ENCODE data around the gene CYBA. TPM values are rescaled to one million over a fixed set of nuclear protein-coding genes. Genes with fewer than 3 reads are reported as not detected.
"Not testable (repeated sequence)": the region's sequence is repeated elsewhere in the genome, so short reads cannot be mapped to it uniquely, and the experiment has no call there.

Gene CYBA
- total and polyA plus RNA-seq, 2 donors (not counting 1 experiment from before 2014, with no cell fraction given) = 701 to 1,336 TPM

- peaks cover 14% of the 10 kb centered on the region for H3K79me2 ChIP-seq (ENCODE audit: control insufficient read depth, insufficient read depth, low read length)
- H2AFZ ChIP-seq (ENCODE audit: insufficient read depth, low read depth, low read length, poor library complexity, severe bottlenecking) = no peak overlapping the region
- H3K27me3 ChIP-seq (replicated peaks in 1 of 4; ENCODE audit: control extremely low read depth in 1 of 4, control insufficient read depth in 3 of 4, insufficient read depth in 4 of 4, low read length in 3 of 4) = no peaks in the 10 kb centered on the region
- no peaks in the 10 kb centered on the region for H3K4me1 ChIP-seq (ENCODE audit: control insufficient read depth in 2 of 2, insufficient read depth in 2 of 2, low read length in 2 of 2)
- no peaks in the 10 kb centered on the region for H3K4me1 Mint-ChIP-seq
- H3K27ac Mint-ChIP-seq = no peak overlapping the region
- H3K4me3 ChIP-seq (ENCODE audit: control extremely low read depth in 1 of 5, extremely low read depth in 1 of 5, insufficient read depth in 1 of 5, low read depth in 2 of 5, low read length in 4 of 5) = no peak overlapping the region
- H3K27ac ChIP-seq (ENCODE audit: low read length in 2 of 2) = no peak overlapping the region
- H3K27me3 Mint-ChIP-seq = no peaks in the 10 kb centered on the region
- TF ChIP-seq CTCF (IDR thresholded peaks at IDR 0.05) = no peak
- TF ChIP-seq EZH2 (IDR thresholded peaks at IDR 0.05; ENCODE audit: borderline replicate concordance, insufficient read depth, low read depth, low read length, poor library complexity, severe bottlenecking) = no peak
- DNase-seq (no peak), ATAC-seq (ENCODE audit: low read depth) (no peak)
- peaks cover 11% of the 10 kb centered on the region for H4K20me1 ChIP-seq (ENCODE audit: control insufficient read depth, insufficient read depth, low read length, poor library complexity, severe bottlenecking)
- H3K9me3 Mint-ChIP-seq (ENCODE audit: insufficient read depth) = no peaks in the 10 kb centered on the region
- ChIA-PET CTCF (interaction anchor here (1.5 kb wide), 1 partner anchor 19 kb away, joined by 3 read pairs; no protein-coding TSS in a partner anchor), POLR2A (interaction anchor here (0.7 kb wide), 1 partner anchor 1341 kb away, joined by 4 read pairs; no protein-coding TSS in a partner anchor)
- H3K9ac ChIP-seq (ENCODE audit: low read length) = no peak overlapping the region
- H3K4me2 ChIP-seq (replicated peaks; ENCODE audit: low read depth, low read length, poor library complexity, severe bottlenecking) = no peak overlapping the region
- H3K36me3 ChIP-seq (replicated peaks in 1 of 2; ENCODE audit: control extremely low read depth in 1 of 2, control insufficient read depth in 1 of 2, extremely low read depth in 1 of 2, insufficient read depth in 2 of 2, low read length in 1 of 2) = peaks cover 0 to 8% of the 10 kb centered on the region in 2 experiments
- no peak overlapping the region for H3K4me3 Mint-ChIP-seq
- intact Hi-C loops (cut with micrococcal nuclease) = no loop called here
- 94% methylated on average over 23 of the region's 23 CpGs for WGBS (ENCODE audit: insufficient coverage)
- no peaks in the 10 kb centered on the region for H3K9me3 ChIP-seq (ENCODE audit: control extremely low read depth in 1 of 3, control insufficient read depth in 2 of 3, insufficient read depth in 1 of 3, low read length in 2 of 3)
Observed at GRCh38 chr16:88671806-88672205, 21.0 kb upstream of the CYBA start.

GRCh38 chr16:88669980-88670379, 19.1 kb upstream of the CYBA start:
- no peak for TF ChIP-seq CTCF (IDR thresholded peaks at IDR 0.05)
- no peak for TF ChIP-seq EZH2 (IDR thresholded peaks at IDR 0.05; ENCODE audit: borderline replicate concordance, insufficient read depth, low read depth, low read length, poor library complexity, severe bottlenecking)
- no peak overlapping the region for H3K27ac Mint-ChIP-seq
- H3K27me3 Mint-ChIP-seq = no peaks in the 10 kb centered on the region
- ATAC-seq (ENCODE audit: low read depth) = no peak
- H3K36me3 ChIP-seq (replicated peaks in 1 of 2; ENCODE audit: control extremely low read depth in 1 of 2, control insufficient read depth in 1 of 2, extremely low read depth in 1 of 2, insufficient read depth in 2 of 2, low read length in 1 of 2) = no peaks in the 10 kb centered on the region
- CTCF ChIA-PET = no interaction called here
- H3K27me3 ChIP-seq (replicated peaks in 1 of 4; ENCODE audit: control extremely low read depth in 1 of 4, control insufficient read depth in 3 of 4, insufficient read depth in 4 of 4, low read length in 3 of 4) = no peaks in the 10 kb centered on the region
- H3K9me3 ChIP-seq (ENCODE audit: control extremely low read depth in 1 of 3, control insufficient read depth in 2 of 3, insufficient read depth in 1 of 3, low read length in 2 of 3) = no peaks in the 10 kb centered on the region
- no peak overlapping the region for H3K4me3 Mint-ChIP-seq
- no peaks in the 10 kb centered on the region for H3K9me3 Mint-ChIP-seq (ENCODE audit: insufficient read depth)
- POLR2A ChIA-PET = no interaction called here
- H3K4me1 ChIP-seq (ENCODE audit: control insufficient read depth in 2 of 2, insufficient read depth in 2 of 2, low read length in 2 of 2) = no peaks in the 10 kb centered on the region
- H3K27ac ChIP-seq (ENCODE audit: low read length in 2 of 2) = no peak overlapping the region
- H2AFZ ChIP-seq (ENCODE audit: insufficient read depth, low read depth, low read length, poor library complexity, severe bottlenecking) = no peak overlapping the region
- H3K4me1 Mint-ChIP-seq = peaks cover 5% of the 10 kb centered on the region
- WGBS (ENCODE audit: insufficient coverage) = no CpG with 5 or more reads among the region's 10 CpGs
- H3K79me2 ChIP-seq (ENCODE audit: control insufficient read depth, insufficient read depth, low read length) = peaks cover 6% of the 10 kb centered on the region
- no peaks in the 10 kb centered on the region for H4K20me1 ChIP-seq (ENCODE audit: control insufficient read depth, insufficient read depth, low read length, poor library complexity, severe bottlenecking)
- intact Hi-C loops (cut with micrococcal nuclease) = no loop called here
- H3K9ac ChIP-seq (ENCODE audit: low read length) = no peak overlapping the region
- H3K4me3 ChIP-seq (ENCODE audit: control extremely low read depth in 1 of 5, extremely low read depth in 1 of 5, insufficient read depth in 1 of 5, low read depth in 2 of 5, low read length in 4 of 5) = no peak overlapping the region
- H3K4me2 ChIP-seq (replicated peaks; ENCODE audit: low read depth, low read length, poor library complexity, severe bottlenecking) = no peak overlapping the region
- DNase-seq = no peak

- 100% methylated on average over 1 of the region's 8 CpGs for WGBS (ENCODE audit: insufficient coverage)
- H3K9me3 ChIP-seq (ENCODE audit: control extremely low read depth in 1 of 3, control insufficient read depth in 2 of 3, insufficient read depth in 1 of 3, low read length in 2 of 3); H3K79me2 ChIP-seq (ENCODE audit: control insufficient read depth, insufficient read depth, low read length); H2AFZ ChIP-seq (ENCODE audit: insufficient read depth, low read depth, low read length, poor library complexity, severe bottlenecking); H3K27me3 Mint-ChIP-seq; DNase-seq; ATAC-seq (ENCODE audit: low read depth); intact Hi-C loops (cut with micrococcal nuclease); H3K4me3 ChIP-seq (ENCODE audit: control extremely low read depth in 1 of 5, extremely low read depth in 1 of 5, insufficient read depth in 1 of 5, low read depth in 2 of 5, low read length in 4 of 5); H3K4me3 Mint-ChIP-seq; H3K9me3 Mint-ChIP-seq (ENCODE audit: insufficient read depth); H3K27ac ChIP-seq (ENCODE audit: low read length in 2 of 2); POLR2A ChIA-PET; H3K4me1 ChIP-seq (ENCODE audit: control insufficient read depth in 2 of 2, insufficient read depth in 2 of 2, low read length in 2 of 2); H3K36me3 ChIP-seq (replicated peaks in 1 of 2; ENCODE audit: control extremely low read depth in 1 of 2, control insufficient read depth in 1 of 2, extremely low read depth in 1 of 2, insufficient read depth in 2 of 2, low read length in 1 of 2); H3K27ac Mint-ChIP-seq; H3K4me1 Mint-ChIP-seq; H3K9ac ChIP-seq (ENCODE audit: low read length); H3K27me3 ChIP-seq (replicated peaks in 1 of 4; ENCODE audit: control extremely low read depth in 1 of 4, control insufficient read depth in 3 of 4, insufficient read depth in 4 of 4, low read length in 3 of 4); H3K4me2 ChIP-seq (replicated peaks; ENCODE audit: low read depth, low read length, poor library complexity, severe bottlenecking); H4K20me1 ChIP-seq (ENCODE audit: control insufficient read depth, insufficient read depth, low read length, poor library complexity, severe bottlenecking); CTCF ChIA-PET: not testable (repeated sequence)
Observed at GRCh38 chr16:88669493-88669892, 18.6 kb upstream of the CYBA start.
